GM12872 (cell line): ENCODE results near the gene OR10V1.

ENCODE experiments used
- TF ChIP-seq, protein P1 (sequence below): IDR thresholded peaks from 3 replicates; pipeline ENCODE4 v1.5.1; 2011; ENCODE audit warnings: low read depth, mild to moderate bottlenecking, low read length, moderate library complexity; ENCODE audit not compliant: insufficient read depth

The OR10V1 gene

GRCh38 chr11:59710136-59710847 lies 3.4 kb downstream of the OR10V1 start:
- TF ChIP-seq, protein P1, sequence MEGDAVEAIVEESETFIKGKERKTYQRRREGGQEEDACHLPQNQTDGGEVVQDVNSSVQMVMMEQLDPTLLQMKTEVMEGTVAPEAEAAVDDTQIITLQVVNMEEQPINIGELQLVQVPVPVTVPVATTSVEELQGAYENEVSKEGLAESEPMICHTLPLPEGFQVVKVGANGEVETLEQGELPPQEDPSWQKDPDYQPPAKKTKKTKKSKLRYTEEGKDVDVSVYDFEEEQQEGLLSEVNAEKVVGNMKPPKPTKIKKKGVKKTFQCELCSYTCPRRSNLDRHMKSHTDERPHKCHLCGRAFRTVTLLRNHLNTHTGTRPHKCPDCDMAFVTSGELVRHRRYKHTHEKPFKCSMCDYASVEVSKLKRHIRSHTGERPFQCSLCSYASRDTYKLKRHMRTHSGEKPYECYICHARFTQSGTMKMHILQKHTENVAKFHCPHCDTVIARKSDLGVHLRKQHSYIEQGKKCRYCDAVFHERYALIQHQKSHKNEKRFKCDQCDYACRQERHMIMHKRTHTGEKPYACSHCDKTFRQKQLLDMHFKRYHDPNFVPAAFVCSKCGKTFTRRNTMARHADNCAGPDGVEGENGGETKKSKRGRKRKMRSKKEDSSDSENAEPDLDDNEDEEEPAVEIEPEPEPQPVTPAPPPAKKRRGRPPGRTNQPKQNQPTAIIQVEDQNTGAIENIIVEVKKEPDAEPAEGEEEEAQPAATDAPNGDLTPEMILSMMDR = no peak

DNA sequence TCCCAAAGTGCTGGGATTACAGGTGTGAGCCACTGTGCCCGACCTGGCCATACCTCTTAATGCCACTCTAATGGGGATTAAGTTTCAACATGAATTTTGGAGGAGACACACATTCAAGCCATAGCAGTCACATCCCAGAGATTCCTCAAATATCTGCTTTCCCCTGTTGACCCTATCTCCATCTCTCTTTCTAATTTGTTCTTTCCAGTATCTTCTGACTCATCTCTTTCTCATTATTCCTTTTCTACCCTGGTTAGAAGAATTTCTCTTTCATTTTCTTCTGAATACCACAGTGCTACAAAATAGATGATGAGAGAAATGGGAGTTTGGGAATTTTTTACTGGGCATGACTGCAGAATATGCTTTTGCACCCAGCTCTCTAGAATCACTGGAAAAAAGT lies 5.1 kb downstream of the OR10V1 start:
- TF ChIP-seq, protein P1 = no peak

- TF ChIP-seq, protein P1 = no peak
These were observed 6.3 kb downstream of the OR10V1 start for GRCh38 chr11:59707371-59707770.

DNA sequence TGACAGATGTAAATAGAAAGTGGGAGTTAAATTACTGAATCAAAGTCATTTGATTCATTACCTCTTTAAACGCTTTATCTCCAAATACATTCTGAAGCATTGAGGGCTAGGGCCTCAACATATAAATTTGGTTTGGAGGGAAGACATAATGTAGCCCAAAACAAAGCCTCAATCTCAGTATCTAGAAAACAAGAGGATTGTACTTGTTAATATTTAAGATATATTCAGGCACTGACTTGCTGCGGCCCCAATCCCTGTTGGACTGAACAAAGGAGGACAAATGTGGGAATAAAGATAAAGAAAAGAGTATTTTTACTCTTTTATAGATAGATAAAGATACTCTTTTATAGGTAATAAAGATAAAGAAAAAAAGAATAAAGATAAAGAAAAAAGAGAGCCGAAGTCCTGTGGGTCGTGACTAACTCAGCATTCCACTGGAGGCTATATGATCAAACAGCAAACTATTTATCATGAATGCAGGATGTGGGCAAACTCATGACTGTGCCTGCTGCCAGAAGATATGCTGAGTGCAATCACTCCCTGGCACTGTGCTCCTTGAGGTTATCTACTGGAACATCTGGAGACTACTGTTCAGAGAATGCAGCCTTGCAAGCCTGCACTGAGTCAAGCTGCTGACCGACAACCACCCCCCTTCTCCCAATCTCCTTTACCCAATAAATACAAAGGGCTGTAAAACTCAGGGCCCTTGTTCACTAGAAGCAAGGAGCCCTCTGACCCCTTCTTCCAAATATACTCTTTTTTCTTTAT lies 6.9 kb downstream of the OR10V1 start:
- TF ChIP-seq, protein P1 = no peak

GRCh38 chr11:59705294-59705693 lies 8.4 kb downstream of the OR10V1 start:
- TF ChIP-seq, protein P1 = no peak

DNA sequence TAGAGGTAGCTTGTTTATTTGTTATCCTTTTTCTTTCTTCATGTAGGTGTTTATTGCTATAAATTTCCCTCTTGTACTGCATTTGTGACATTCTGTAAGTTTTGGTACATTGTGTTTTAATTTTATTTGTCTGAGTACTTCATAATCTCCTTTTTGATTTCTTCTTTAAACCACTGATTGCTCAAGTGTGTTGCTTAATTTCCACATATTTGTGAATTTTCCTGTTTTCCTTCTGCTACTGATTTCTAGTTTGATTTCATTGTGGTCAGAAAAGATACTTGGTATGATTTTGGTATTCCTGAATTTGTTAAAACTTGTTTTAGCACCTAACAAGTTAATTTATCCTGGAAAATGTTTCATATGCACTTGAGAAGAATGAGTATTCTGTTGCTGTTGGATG lies 15.1 kb downstream of the OR10V1 start:
- TF ChIP-seq, protein P1 = no peak

GRCh38 chr11:59692915-59693314 lies 20.7 kb downstream of the OR10V1 start:
- TF ChIP-seq, protein P1 = no peak
